Measurements from ENCODE around the gene SLC13A1. TPM values are rescaled to one million over a fixed set of nuclear protein-coding genes. Genes with fewer than 3 reads are reported as not detected.

The SLC13A1 gene
- total RNA-seq, 4 donors from 2014 or later = 26.2 to 93.2 (median 33.8) TPM; not detected in 1

DNA sequence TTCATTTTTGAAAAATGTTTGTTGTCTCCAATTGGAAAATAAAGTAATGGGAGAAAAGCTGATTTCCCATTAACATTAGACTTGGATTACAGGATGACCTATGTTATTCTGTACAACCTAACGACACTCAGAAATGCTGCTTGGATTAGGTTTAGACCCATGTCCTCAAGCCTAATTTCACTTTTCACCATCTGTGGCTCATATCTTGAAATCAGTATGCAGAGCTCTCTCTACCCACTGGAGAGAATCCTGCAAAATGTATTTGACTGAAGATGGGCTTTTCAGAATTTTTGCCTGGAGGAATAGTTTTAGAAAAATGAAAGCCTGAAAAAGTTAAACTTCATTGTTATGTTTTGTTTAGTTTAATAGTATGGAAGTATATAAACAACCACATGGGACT, 63.8 kb downstream of the SLC13A1 start:
- Histone ChIP-seq H3K27ac (no peak overlapping the region), H3K9me3 (no peaks in the 10 kb centered on the region), H3K4me3 (no peak overlapping the region), H3K27me3 (no peaks in the 10 kb centered on the region), H3K36me3 (no peaks in the 10 kb centered on the region), H3K4me1 (no peaks in the 10 kb centered on the region)
- TF ChIP-seq POLR2A (IDR thresholded peaks at IDR 0.05) (no peak), CTCF (IDR thresholded peaks at IDR 0.05) (no peak)
- DNase-seq = no peak

DNA sequence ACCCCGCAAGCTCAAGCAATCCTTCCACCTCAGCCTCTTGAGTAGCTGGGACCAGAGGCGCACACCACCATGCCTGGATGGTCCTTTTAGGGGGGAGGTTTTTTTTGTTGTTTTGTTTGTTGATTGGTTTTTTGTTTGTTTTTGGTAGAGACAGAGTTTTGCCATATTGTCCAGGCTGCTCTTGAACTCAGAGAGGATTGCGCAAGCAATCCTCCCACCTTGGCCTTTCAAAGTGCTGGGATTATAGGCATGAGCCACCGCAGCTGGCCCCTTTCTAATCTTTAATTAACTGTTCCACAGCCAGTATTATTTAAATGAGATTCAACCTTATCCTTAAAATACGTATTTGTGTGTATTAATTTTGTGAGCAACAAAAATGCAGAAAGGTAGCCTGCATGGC, 65.8 kb downstream of the SLC13A1 start:
- Histone ChIP-seq H3K9me3 (no peaks in the 10 kb centered on the region), H3K27me3 (no peaks in the 10 kb centered on the region), H3K36me3 (no peaks in the 10 kb centered on the region), H3K4me1 (no peaks in the 10 kb centered on the region), H3K4me3 (no peak overlapping the region), H3K27ac (no peak overlapping the region)
- DNase-seq = no peak
- TF ChIP-seq POLR2A (IDR thresholded peaks at IDR 0.05) (no peak), CTCF (IDR thresholded peaks at IDR 0.05) (no peak)

DNA sequence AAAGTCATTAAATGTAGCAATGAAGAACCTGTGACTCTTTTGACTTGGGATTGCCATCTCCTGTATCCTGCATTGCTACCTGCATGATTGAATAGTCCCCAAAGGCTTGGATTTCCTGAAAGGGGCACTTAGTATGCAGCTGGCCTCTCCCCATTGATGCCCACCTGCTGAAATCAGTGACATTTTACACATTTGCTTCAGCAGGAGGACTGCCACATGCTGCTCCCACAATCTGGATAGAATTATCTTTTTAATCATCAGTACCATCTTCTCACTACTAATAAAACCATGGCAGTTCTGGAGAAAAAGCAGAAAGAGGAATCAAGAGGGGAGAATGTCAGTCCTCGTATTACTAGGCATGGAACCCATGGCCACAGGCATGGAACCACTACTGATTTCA, 67.8 kb downstream of the SLC13A1 start:
- H3K27me3 ChIP-seq = no peaks in the 10 kb centered on the region
- H3K27ac ChIP-seq = no peak overlapping the region
- H3K36me3 ChIP-seq = no peaks in the 10 kb centered on the region
- H3K4me1 ChIP-seq = no peaks in the 10 kb centered on the region
- TF ChIP-seq POLR2A (IDR thresholded peaks at IDR 0.05) = no peak
- no peak overlapping the region for H3K4me3 ChIP-seq
- DNase-seq = no peak
- H3K9me3 ChIP-seq = no peaks in the 10 kb centered on the region

- H3K27ac ChIP-seq = no peak overlapping the region
- no peak overlapping the region for H3K4me3 ChIP-seq
- DNase-seq = no peak
- TF ChIP-seq POLR2A (IDR thresholded peaks at IDR 0.05) = no peak
- TF ChIP-seq CTCF (IDR thresholded peaks at IDR 0.05) = no peak
- no peaks in the 10 kb centered on the region for H3K27me3 ChIP-seq
- H3K4me1 ChIP-seq = no peaks in the 10 kb centered on the region
- no peaks in the 10 kb centered on the region for H3K36me3 ChIP-seq
- no peaks in the 10 kb centered on the region for H3K9me3 ChIP-seq
These were observed 68.2 kb downstream of the SLC13A1 start for GRCh38 chr7:123131556-123131955.

GRCh38 chr7:123131140-123131539, 68.6 kb downstream of the SLC13A1 start:
- Histone ChIP-seq H3K36me3 (no peaks in the 10 kb centered on the region), H3K9me3 (no peaks in the 10 kb centered on the region), H3K4me1 (no peaks in the 10 kb centered on the region), H3K4me3 (no peak overlapping the region), H3K27ac (no peak overlapping the region), H3K27me3 (no peaks in the 10 kb centered on the region)
- DNase-seq = no peak
- TF ChIP-seq CTCF (IDR thresholded peaks at IDR 0.05) (no peak), POLR2A (IDR thresholded peaks at IDR 0.05) (no peak)

GRCh38 chr7:123126691-123127090, 73.1 kb downstream of the SLC13A1 start:
- H3K4me1 ChIP-seq = no peaks in the 10 kb centered on the region
- no peaks in the 10 kb centered on the region for H3K9me3 ChIP-seq
- no peak for TF ChIP-seq POLR2A (IDR thresholded peaks at IDR 0.05)
- TF ChIP-seq CTCF (IDR thresholded peaks at IDR 0.05) = no peak
- no peaks in the 10 kb centered on the region for H3K36me3 ChIP-seq
- no peak overlapping the region for H3K4me3 ChIP-seq
- no peak overlapping the region for H3K27ac ChIP-seq
- DNase-seq = no peak
- H3K27me3 ChIP-seq = no peaks in the 10 kb centered on the region

All from Peyer's patch (tissue), 4 donors.